GM21619 (cell line): ENCODE measurements around the gene TLCD1.

Experiments used
- ATAC-seq: cut with Tn5 transposase; IDR thresholded peaks from one replicate; pipeline ENCODE4 v1.9.1; 2021; ENCODE audit not compliant: unreplicated experiment

The TLCD1 gene

DNA sequence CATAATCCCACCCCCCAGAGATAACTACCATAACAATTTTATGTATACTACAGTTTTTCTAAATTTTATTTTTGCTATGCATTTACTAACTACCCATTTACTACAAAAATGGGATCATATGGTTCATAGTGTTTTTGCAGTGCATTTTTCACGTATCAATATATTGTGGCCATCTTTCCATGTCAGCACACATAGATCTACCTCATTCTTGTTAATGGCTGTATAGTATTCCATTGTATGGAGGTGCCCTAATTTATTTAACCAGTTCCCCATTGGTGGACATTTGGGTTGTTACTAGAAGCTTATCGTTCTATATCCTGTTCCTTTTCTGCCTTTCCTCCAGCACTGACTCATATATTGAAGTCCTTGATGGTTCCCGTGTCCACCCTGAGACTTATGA, 37.0 kb downstream of the TLCD1 start:
- ATAC-seq: no peak

DNA sequence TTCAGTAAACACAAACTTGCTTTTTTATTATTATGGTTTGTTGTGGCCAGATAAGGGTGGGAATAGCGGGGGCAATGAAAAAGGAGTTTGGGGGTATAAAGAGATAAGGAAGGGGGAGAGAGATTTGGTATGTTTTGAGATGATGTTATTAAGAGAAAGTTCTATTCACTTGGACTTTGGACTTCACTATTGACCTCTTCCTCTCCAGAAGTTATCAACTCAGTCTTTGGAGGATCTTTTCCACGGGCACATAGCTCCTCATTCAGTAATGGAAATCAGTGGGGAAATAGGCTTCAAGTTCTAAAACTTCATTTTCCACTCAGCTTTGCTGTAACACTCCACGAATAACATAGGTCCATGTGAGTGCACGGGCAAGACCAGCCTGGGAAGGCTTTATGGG, 37.6 kb downstream of the TLCD1 start:
- ATAC-seq: no peak

GRCh38 chr17:28686296-28686695, 39.7 kb downstream of the TLCD1 start:
- ATAC-seq: no peak

- no peak for ATAC-seq
Measured at GRCh38 chr17:28685366-28685765, 40.7 kb downstream of the TLCD1 start.

- no peak for ATAC-seq
Measured at GRCh38 chr17:28684963-28685362, 41.1 kb downstream of the TLCD1 start.

GRCh38 chr17:28682655-28683054, 43.4 kb downstream of the TLCD1 start:
- ATAC-seq: no peak

- no peak for ATAC-seq
Measured at GRCh38 chr17:28675980-28676379, 50.1 kb downstream of the TLCD1 start.

DNA sequence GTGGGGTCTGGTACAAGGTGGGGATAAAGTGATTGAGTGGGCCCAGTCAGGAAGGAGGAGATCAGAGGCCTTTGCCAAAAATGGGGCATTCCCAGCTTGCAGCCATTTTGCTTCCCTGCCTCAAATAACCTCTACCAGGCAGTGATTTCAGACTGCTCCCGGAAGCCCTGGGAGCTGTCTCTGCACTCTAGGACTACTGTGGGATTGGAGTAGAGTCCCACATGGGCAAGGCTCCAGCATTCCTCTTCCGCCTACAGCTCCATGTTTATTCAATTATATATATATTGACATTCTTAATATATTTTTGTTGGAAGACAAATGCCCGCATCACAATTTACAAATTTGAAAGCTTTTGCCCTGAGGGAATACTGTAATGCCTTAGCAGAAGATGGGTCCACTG, 50.5 kb downstream of the TLCD1 start:
- ATAC-seq: no peak
